ENCODE measurements around the gene NPAS3.

Gene NPAS3

DNA sequence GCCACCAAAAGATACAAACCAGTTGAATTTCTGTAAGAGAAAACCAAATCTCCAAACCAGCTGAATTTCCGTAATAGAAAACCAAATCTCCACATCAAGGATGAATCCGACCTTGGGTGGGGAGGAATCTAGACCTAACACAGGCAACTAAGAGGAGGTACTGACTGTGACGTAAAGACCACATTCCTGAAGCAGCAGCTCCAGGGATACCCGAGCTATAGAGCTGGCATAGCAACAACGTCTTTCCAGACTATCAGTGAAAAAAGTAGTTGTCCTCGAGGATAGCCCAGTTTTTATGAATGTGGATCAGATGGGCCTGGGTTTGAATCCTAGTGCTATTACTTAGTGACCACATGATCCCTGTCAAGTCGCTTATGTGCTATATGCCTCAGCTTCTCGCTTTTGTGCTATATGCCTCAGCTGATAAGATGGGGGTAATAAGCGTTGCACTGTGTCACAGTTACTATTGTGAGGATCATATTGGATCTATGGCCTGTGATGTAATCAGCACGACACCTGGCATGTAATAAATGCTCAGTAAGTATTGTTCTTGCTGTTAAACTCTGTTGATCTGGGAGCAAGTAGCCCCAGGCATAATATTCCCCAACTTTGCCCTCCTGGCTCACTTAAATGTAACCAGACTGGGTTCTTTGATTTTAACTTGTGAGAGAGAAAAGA, 898.4 kb downstream of the NPAS3 start:
- DNase-seq (ENCODE audit: low read depth in 2 of 2) = no peak

- no peak for DNase-seq (ENCODE audit: low read depth in 2 of 2)
Observed at GRCh38 chr14:33837943-33838683, 899.4 kb downstream of the NPAS3 start.

DNA sequence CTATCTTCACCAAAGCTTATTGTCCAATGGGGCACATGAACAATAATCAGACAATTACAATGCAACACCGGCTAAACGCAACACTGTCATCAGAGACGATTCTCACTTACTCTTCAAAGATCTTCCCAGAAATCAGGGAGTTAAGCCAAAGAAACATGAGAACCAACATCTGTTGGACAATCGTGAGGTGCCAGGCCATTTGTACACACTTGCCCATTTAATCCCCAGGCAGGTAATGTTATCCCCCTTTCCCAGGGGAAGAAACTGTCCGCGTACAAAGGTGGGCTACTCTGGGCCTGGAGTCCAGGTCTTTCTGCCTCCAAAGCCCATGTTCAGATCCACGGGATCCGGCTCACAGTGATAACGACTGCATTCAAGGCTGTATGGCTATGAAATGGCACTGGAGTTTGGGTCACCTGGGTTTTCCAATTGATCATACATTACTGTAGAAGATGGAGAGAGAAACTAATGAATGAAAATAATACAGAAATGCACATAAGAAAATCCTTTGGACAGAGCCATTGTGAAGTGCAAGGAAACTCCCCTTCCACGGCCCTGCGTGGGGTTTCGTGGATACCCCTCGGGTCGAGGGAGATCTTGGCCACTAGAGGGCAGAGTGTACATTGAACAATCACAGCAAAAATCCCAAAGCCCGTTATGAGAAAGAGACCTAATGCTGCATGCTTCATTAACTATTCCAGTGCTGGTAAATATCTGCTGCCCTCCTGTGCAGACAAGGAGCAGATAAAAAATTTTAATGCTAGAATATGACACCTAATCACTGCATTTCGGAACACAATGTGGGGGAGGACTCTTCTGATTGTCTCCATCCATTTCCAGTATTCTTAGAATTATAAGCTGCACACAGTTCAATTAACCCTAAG, 900.8 kb downstream of the NPAS3 start:
- peak; percentile 18 to 38 for DNase-seq (ENCODE audit: low read depth in 2 of 2)

GRCh38 chr14:33840797-33841196, 902.1 kb downstream of the NPAS3 start:
- no peak for DNase-seq (ENCODE audit: low read depth in 2 of 2)

DNA sequence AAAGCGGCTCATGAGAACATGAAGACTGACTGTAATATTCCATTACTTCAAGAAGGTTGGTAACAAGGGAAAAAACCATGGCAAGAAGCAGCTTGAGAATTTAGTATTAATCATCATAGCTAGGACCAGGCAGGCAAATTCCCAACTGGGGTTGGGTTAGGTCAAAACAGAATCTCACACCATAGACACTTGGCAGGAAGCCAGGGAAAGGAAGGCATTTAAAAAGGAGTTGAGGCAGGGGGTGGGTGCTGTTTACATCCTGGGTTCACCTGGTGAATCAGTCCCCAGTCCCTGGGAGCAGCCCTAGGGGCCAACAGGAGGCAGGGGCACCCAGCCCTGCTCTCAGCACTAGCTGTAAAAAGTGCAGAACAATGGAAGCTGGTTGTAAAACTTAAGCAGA, 903.6 kb downstream of the NPAS3 start:
- DNase-seq (ENCODE audit: low read depth in 2 of 2) = no peak

DNA sequence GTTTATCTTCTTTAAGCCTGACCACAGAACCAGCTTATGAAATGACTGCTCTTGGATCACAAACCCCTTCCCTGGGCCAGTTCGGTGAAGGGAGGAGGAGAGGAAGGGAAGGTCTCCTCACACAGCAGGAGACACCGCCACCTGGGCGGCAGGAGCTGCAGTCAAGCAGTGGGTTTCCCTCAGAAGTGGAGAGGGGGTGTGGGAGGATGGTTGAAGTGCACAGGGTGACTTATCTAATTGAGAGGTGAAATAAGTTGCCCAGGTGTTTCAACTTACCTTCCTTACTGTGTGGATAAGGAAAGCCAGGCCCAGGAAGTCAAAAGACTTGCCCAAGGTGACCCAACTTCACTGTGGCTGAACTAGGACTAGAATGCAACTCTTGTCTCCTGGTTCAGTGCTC, 905.4 kb downstream of the NPAS3 start:
- no peak for DNase-seq (ENCODE audit: low read depth in 2 of 2)

- DNase-seq (ENCODE audit: low read depth in 2 of 2) = no peak
Observed at GRCh38 chr14:33846100-33846824, 907.6 kb downstream of the NPAS3 start.

DNA sequence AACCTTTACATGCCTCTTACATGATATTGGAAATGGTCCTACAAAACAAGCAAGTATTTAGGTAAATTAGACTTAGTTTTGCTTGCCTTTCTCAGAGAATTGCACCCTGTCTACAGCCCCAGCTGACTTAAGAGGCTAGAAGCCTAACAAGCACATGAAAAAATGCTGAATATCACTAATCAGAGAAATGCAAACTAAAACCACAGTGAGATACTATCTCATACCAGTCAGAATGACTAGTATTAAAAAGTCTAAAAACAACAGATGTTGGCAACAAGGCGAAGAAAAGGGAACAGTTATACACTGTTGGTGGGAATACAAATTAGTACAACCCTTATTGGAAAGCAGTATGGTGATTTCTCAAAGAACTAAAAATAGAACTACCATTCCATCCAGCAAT, 908.4 kb downstream of the NPAS3 start:
- no peak for DNase-seq (ENCODE audit: low read depth in 2 of 2)

DNA sequence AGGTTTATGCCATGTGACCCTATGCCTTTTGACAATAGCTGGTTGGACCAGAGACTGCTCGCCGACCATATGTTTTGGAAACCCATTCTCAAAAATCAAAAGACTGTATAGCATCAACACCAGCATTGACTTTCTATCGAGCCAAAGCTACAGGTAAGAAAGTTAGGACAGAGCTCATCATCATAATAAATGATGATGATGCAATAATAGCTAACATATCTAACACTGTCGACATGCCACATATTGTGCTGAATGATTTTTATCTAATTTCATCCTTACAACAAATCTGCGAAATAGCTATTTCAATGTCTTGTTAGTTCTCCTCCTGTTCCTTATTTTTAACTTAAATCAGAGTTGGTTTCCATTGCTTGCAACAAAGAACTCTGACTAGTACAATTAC, 909.3 kb downstream of the NPAS3 start:
- DNase-seq (ENCODE audit: low read depth in 2 of 2) = no peak

DNA sequence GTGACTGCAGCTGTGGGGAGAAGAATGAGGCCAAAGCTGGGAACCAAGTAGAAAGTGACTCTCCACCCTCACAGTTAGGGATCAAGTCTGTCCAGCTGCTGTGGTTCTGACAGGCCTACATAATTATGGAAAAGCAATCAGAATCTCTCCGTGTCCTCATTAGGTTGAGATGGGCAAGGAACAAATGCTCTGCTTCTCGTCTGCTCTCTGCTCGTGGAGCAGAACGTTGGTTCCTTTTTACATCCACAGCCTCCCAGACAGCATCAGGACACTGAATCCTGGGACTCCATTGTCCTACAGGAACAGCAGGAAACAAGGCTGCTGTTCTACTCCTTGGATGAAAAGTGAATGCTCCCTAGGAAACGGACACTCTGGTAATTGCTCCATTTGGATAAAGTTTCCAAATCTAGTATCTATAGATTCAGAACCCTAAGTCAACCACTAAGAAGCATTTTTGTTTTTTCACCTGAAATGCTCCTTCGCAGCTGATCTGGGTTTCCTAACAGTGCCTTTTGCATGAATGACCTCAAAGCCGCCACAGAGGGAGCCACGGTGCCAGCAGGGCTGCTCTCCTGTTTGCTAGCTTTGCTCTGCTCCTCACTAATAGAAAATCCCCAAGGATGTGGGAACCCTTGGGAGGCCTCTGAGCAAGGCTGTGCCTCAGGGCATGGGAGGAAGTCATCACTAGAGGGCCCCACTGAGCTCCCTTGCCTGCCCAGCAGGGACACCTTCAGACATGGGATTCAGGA, 910.2 kb downstream of the NPAS3 start:
- peak; percentile 4 to 6 for DNase-seq (ENCODE audit: low read depth in 2 of 2)

GRCh38 chr14:33849455-33849801, 910.7 kb downstream of the NPAS3 start:
- no peak for DNase-seq (ENCODE audit: low read depth in 2 of 2)

DNA sequence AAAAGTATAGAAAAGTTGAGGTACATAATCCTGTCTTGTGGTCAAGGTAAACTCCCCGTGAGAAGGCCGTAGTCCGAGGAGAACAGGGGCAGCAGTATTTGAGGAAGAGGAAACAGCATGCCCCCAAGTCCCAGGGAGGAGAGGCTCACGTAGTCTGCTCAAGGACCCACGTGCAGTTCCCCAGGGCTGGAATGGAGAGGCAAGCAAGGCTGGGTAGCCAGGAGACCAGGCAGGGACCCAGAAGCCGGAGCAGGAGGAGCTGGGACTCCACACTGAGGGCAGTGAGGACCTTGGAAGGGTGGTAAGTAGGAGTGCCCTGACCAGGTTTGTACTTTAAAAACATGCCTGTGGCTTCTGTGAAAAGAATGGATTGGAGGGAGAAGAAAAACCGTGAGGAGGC, 912.1 kb downstream of the NPAS3 start:
- no peak for DNase-seq (ENCODE audit: low read depth in 2 of 2)

DNA sequence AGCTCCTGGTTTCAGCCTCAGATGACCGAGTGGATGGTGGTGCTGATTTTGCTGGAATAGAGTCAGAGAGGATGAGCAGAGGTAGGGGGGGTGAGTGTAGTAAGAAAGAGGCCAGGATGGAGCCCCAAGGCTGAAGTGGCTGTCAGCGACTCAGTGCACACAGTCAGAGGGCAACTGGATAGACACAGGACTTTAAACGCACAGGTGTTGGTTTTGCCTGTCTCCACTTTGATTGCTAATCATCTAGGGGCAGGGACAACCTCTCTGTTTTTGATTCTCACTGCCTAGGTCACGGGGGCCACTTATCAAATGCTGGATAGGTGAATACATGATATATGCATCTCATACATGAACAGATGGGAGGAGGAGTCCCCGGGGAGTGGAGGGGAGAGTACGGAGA, 912.7 kb downstream of the NPAS3 start:
- DNase-seq (ENCODE audit: low read depth in 2 of 2) = no peak

DNA sequence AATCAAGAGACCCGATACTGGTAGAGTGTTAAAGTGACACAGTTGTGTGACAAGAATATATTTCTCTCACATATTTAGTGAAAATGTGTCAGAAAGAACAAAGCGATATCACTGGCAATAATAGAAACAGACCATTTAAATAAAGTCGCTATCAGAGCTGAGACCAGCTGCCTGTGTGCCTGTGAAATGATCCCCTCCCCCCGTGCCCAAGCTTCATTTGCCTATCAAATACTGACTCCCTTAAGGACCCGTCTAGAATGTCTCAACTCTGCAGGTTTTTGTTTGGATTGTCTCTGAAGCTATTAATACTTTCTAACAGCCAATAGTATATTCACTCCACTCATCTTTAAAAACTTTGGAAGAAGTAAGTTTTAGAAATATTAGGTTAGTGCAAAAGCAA, 913.3 kb downstream of the NPAS3 start:
- no peak for DNase-seq (ENCODE audit: low read depth in 2 of 2)

All from stimulated activated CD4-positive, alpha-beta T cell treated with anti-CD3 and anti-CD28 coated beads, Interleukin-4, amount 100 ng/mL, for 48 hours (primary cell).